Measurements from ENCODE around the gene ZNF497. TPM values are rescaled to one million over a fixed set of nuclear protein-coding genes. Genes with fewer than 3 reads are reported as not detected.

ZNF497 gene
- total RNA-seq, 1 donor from 2014 or later, result 2.2 TPM

Other genes starting within 250 kb of the ZNF497 start
- 2.0 and 2.1 TPM in 2 replicates for gene ZNF329, start 212.0 kb downstream of the ZNF497 start, total RNA-seq
- 18.4 and 19.9 TPM in 2 replicates for gene ZNF274, start 179.7 kb downstream of the ZNF497 start, total RNA-seq
- 42.0 and 49.1 TPM in 2 replicates for gene ZNF544, start 133.8 kb downstream of the ZNF497 start, total RNA-seq
- 4.7 and 5.3 TPM in 2 replicates for gene ZNF8, start 83.8 kb downstream of the ZNF497 start, total RNA-seq
- 64.2 and 65.0 TPM in 2 replicates for gene ERVK3-1, start 57.4 kb downstream of the ZNF497 start, total RNA-seq
- 4.6 and 4.9 TPM in 2 replicates for gene ZSCAN22, start 35.8 kb downstream of the ZNF497 start, total RNA-seq
- 11.8 and 13.3 TPM in 2 replicates for gene A1BG, start 9.3 kb downstream of the ZNF497 start, total RNA-seq
- 1.1 and 1.5 TPM in 2 replicates for gene ZNF837, start 18.3 kb upstream of the ZNF497 start, total RNA-seq
- gene RPS5, start 24.5 kb upstream of the ZNF497 start, total RNA-seq, result 1,217 and 1,244 TPM in 2 replicates
- gene RNF225, start 32.9 kb upstream of the ZNF497 start, total RNA-seq, result 0.57 and 0.91 TPM in 2 replicates
- gene ZNF584, start 45.9 kb upstream of the ZNF497 start, total RNA-seq, result 11.2 and 12.2 TPM in 2 replicates
- gene ZNF132, start 77.4 kb upstream of the ZNF497 start, total RNA-seq, result 3.2 and 3.4 TPM in 2 replicates
- 9.6 and 11.3 TPM in 2 replicates for gene ZNF324B, start 88.9 kb upstream of the ZNF497 start, total RNA-seq
- gene ZNF324, start 104.3 kb upstream of the ZNF497 start, total RNA-seq, result 11.6 and 12.3 TPM in 2 replicates
- 6.6 and 6.9 TPM in 2 replicates for gene ZNF446, start 113.6 kb upstream of the ZNF497 start, total RNA-seq
- gene SLC27A5, start 149.2 kb upstream of the ZNF497 start, total RNA-seq, result 23.0 and 23.5 TPM in 2 replicates
- 16.6 and 17.7 TPM in 2 replicates for gene ZBTB45, start 157.1 kb upstream of the ZNF497 start, total RNA-seq
- gene TRIM28, start 181.3 kb upstream of the ZNF497 start, total RNA-seq, result 658 and 662 TPM in 2 replicates
- 102 and 105 TPM in 2 replicates for gene CHMP2A, start 192.4 kb upstream of the ZNF497 start, total RNA-seq
- gene UBE2M, start 195.9 kb upstream of the ZNF497 start, total RNA-seq, result 133 and 142 TPM in 2 replicates
- 18.8 and 19.0 TPM in 2 replicates for gene MZF1, start 210.6 kb upstream of the ZNF497 start, total RNA-seq

Data from activated T-helper 2 cell treated with anti-CD3 and anti-CD28 coated beads, Interferon-gamma antibody, Interleukin-2, Interleukin-4, amounts not matched to agents 10 μg/mL and 5 μg/mL and 100 μg/mL, durations not matched to agents 14 hours and 24 hours and 36 hours (primary cell).